HG02610 (cell line): ENCODE data around the gene WDR86.

ENCODE experiments used
- ATAC-seq: cut with Tn5 transposase; IDR thresholded peaks from one replicate; pipeline ENCODE4 v1.9.1; 2021; ENCODE audit warnings: mild to moderate bottlenecking, moderate library complexity; ENCODE audit not compliant: unreplicated experiment

WDR86 gene

DNA sequence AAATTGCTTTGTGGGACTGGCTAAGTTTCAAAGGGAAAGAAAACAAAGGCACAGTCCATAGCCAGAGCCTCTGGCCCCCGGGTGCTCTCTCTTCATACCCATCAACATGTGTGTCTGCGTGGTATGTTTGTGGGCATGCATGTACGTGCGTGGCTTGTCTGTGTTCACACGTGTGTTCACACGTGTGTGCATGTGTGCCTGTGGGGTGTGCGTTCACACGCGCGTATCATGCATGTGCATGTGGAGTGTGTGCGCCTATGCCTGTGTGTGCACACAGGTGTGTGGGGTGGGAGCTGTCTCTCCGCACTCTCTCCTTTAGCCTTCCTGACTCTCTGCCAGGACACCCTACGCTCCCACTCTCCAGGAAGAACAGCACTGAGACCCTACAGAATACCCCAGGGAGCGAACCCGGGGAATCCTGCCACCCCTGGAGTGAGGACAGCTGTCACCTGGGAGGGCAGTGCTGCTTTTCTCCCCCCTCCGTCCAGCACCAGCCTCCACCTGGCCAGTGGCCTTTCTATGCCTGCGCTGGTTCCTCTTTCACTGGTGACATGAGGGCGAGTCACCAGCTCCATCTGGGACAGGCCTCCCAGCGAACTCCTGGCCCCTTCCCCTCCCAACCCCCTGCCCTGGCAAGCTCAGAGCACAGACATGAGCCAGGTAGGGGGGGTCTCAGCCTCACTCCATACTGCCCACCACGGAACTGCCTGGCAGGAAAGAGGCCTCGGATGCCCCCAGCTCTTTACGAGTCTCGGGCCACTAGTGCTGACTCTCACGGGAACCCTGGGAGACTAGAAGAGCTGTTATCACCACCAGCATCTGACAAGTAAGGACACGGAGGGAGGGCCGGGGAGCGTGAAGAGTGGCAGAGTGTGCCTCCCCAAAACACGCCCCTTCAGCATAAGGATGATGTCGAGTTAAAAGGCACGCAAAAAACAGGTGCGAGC lies 16.5 kb downstream of the WDR86 start:
- no peak for ATAC-seq

DNA sequence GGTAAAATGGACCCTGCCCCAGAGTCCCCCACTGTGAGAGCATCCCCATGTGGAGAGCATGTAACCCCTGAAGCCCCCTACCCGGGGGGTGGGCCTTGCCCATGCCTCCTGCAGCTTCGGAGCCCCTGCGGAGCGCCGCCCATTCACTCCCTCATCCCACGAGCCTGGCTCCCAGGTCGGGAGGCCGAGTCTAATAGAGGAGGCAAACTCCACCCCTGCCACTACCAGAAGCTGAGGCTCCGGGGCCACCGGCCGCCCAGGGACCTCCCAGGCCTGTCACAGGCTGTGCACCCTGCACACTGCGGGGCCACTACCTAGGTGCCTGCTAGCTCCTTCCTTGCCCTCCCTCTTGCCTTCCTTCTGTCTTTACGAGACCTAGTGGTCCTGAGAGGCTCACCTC lies 17.4 kb downstream of the WDR86 start:
- no peak for ATAC-seq

DNA sequence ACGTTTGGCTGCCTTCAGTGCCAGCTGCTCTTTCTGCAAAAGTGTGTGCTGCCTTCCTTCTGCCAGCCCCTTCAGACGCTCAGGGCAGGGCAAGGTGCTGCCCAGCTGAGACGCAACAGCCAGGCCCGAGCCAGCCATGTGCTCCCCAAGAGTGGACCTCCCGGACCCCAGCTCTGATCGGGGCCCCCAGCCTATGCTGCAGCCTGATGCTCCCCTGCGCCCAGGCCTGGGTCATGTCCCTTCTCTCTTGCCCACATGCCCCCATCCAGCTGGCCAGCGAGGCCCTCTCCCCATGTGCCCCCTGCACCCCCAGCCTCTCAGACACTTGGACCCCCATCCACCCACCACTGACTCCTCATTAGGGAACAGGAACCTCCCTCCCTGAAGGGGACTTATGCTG lies 17.8 kb downstream of the WDR86 start:
- no peak for ATAC-seq

DNA sequence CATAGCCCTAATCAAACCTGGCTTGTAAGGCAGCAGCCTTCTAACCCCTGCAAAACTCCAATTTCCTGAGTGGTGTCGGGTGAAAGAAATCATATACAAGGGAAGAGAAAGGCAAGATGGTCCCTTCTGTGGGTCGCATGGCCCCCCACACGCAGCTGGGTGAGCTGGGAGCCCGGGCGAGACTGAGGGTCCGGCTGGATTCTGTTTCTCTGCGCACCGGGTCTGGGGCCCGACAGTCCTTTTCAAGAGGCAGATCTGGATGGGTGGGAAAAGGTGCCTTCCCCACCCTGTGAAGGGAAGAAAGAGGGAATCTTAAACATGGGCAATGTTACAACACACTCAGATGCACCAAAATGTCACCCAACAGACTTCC lies 18.5 kb downstream of the WDR86 start:
- no peak for ATAC-seq

DNA sequence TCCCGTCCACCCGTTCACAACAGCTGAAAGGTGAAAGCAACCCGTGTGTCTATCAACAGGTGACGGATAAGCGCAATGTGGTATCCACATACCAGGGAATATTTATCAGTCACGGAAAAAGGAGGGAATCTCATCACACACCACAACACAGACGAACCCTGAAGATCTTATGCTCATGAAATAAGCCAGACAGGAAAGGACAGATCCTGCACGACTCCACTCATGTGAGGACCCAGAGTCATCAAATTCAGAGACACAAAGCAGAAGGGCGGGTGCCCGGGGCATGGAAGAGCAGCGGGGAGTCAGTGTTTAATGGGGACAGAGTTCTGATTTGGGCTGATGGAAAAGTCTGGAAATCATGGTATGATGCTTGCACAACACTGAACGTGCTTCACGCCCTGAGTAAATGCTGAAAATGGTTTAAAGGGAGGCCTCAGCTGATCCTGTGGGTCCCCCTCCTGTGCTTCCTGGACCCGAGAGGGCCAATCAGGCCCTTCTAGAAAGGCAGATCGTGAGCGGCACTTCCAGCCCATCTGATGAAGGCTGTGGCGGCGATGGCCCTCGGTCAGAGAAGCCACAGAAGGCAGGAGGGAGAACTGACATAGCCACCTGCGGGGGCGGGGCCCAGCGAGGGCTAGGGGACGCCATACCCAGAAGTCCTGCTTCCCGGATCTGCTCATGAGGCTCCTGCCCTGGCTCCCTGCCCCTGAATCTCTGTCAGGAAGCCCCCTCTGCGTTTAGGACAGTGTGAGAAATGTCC lies 19.1 kb downstream of the WDR86 start:
- no peak for ATAC-seq

DNA sequence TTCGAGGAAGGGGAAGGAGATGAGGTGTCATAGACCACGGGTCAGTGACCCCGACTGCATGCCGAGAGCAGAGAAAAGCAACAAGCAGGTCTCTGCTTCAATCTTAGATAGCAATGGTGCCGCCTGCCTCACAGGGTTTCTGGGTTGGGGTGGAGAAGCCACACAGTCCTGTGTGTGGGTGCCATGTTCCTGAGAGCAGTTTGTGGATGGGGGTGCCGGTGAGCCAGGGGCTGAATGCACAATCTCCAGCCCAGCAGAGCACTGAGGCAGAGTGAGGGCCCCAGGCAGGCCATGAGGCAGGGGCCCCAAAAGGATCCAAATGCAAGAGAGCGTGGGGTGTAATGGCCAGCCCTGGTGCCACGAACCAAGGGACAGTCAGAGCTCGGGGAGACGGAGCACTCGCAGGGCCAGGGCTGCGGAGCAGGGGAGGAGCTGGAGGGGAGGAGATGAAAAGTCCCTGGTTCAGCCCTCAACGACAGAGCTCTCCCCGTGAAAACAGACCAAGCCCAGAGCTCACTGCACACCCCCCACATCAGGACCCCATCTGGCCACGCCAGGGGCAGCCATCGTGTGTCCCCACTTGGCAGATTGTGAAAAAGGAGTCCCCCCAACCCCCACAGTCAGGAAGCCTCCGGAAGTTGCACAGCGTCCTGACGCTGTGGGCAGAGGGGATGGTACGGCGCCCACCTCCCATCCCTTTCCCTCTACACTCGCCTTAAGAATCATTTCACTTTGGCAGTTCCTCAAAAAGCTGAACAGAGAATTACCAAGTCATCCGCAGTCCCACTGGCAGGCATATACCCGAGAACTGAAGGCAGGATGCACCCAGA lies 19.9 kb downstream of the WDR86 start:
- no peak for ATAC-seq

DNA sequence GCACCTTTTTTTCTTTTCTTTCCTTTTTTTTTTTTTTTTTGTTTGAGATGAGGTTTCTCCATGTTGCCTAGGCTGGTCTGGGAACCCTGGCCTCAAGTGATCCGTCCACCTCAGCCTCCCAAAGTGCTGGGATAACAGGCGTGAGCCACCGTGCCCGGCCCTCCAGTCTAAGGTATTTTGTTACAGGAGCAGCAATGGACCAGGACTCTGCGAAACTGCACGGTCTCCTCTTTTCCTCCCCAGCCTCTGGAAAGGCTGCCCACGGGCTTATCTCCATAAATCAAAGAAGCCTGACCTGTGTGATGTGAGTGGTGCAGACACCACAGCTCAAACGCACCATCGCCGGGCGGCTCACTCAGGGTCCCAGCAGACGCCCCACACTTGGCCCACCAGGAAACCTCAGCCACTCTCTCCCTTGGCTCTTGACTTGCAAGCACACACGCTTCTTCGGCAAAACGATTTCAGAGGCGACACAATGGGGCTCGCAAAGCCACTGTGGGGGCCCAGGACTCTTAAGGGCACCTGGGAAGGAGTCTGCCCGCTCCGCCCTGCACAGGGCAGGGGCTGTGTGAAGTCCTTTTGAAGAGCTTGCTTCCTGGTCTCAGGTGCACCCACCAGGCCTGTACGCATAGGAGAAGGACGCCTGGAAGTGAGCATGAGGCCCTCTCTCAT lies 20.6 kb downstream of the WDR86 start:
- no peak for ATAC-seq

DNA sequence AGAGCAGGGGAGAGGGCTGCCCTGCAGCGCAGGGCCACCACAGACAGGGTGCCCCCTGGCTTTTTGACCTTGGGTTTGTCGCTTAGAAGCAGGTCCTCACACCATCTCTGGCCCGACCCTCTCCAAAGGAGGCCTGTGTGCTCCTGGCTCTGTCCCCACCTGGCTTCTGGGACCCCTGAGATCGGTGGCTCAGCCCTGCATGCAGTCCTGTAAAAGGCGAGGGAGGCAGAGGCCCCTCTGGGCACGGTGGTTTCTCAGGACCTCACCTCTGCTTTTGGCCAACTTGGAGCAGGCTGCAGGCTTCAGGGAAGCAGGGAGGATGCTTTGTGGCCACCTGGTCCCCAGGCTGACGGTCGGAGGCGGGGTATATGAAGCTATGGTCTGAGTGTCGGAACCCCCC lies 21.4 kb downstream of the WDR86 start:
- ATAC-seq, result no peak

DNA sequence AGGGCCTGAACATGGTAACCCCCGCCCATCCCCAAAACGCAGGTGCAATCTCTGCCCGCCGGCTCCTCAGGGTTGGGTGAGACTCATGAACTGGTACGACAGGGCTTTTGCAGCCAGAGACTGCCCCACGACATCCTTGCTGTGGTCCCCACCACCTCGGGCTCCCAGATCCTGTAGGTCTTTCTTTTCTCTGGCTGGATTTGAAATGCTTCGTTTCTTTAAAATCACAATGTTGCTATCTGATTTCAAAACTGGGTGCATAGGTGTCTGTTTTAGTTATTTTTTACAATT lies 21.9 kb downstream of the WDR86 start:
- no peak for ATAC-seq

DNA sequence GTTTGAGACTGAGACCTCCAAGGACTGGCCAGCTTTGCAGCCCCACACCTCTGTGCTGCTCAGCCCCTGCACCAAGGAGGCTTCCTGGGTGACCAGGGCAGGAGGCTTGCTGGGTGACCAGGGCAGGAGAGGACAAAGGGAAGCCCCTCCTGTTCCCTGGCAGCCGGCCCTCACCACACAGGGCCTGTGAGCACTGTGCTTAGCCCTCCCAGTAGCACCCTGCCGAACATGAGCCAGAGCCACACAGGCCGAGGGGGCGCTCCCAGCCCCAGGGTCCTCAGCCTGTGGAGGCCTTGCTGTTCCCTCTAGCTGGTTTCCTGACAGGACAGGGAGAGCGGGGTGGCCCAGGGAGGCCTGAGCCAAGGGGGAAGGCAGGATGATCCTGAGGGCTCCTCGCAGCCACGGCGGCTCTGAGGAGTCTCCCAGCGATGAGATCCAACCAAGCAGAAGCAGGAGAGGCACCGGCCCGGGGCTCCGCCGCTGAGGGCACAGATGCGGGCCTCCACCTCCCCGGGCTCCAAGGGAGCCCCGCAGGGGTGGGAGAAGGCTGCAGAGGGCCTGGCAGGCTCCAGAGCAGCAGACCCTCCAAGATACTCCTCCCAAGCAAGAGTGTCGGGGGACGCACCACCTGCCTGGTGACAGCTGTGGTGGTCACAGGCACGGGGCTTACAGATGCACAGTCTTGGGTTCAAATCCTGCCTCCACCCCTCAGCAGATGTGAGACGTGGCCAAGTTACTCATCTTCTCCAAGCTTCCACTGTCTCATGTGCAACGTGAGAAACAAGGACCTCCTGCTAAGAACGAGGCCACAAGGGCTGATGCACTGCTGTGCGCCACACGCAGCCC lies 22.5 kb downstream of the WDR86 start:
- ATAC-seq, result no peak

DNA sequence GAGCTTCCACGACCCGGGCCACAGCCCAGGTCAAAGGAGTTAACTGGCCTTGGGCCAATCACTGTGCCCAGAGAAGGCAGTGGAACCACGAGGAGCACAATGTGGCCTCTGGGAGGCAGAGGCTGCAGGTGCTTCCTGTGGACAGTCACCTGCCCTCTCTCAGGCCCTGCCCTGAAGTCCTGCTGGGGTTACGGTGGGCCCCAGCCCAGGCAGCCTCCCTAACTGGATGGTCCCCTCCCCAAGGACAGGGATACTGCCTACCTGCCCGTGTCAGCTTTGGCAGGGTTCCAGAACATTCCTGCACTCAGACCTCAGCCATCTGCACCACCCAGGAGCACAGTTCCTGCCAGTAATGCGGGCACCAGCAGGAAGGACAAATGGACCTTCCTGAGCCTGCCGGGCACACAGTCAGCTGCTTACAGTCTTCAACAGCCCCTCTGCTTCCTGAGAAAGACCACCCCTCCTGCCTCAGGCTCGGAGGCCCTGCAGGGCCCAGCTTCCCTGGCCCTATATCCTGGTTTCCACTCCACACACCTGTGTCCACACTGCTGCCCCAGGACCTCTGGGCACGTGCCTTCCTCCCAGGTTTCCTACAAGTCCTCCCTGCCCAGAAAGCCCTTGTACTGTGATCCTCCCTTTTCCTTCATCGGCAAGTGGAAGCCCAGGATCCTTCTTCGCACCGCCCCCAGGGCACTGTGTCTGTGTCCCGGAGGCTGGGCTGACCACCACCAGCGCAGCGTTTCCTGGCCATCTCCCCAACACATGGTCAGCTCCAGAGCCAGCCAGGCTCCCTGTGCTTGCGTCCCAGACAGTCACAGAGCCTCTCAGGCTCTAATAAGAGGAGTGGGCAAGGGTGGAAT lies 23.3 kb downstream of the WDR86 start:
- no peak for ATAC-seq

DNA sequence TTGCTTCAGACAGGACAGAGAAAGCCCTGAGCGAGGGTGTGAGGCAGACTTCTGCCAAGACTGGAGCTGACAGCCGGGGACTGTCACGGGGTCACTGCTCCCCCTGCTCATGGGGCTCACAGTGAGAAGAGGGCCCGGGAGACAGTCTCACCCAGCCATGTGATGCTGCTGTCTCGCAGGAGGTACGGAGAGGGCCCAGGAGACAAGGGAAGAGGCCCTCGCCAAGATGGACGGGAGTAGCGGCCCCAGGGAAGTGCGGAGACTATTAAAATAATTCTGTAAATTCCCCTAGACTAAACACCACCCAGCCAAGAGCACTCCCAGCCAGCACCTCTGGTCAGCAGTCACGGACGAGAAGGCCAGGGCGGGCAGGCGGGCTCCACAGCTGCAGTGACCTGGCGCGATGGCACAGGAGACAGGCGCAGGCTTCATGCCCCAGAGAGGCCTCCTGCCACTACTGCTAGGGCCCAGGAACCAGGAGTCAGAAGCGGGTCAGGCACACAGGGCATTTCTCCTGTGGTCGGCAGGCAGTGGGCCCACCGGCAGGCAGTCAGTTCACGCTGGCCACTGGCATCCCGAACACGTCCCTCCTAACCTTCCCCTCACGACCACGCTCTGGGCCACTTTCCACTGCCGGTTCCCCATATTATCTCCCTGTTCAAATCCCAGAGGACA lies 24.1 kb downstream of the WDR86 start:
- no peak for ATAC-seq

DNA sequence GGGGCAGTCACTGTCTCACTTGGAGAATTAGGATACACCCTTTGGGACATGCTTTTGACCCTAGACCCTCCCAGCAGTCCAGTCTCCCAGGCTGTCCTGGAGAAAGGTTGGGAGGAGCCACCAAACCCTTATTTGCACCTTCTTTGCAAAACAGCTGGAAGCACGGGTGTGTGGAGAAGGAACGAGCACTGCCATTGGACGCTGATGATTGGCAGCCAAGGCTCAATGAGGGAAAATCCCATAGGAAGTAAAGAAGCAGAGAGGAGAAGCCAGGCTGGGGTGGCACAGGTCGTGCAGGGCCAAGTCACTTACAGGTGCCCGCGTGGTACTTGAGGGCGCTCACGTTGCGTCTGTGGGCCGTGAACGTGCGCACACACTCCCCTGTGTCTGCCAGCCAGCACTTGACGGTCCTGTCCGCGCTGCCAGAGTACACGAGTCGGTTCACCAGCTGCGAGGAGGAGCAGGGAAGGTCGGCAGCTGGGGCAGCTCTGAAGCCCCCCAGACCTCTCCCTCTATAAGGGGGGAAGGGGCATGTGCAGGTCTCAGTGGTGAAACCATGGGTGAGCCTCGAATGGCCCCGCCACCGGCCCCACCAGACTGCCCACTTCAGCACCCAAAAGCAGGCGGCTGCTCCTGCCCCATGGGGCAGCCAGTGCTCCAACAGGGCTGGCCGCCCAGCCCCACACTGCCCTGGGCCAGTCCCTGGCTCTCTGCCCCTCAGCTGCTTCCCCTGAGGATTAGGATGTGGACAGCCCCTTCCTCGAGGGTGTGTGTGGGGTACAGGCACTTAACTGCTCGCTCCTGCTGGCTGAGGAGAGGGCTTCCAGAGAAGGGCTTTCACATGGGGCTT lies 24.8 kb downstream of the WDR86 start:
- ATAC-seq, result no peak

DNA sequence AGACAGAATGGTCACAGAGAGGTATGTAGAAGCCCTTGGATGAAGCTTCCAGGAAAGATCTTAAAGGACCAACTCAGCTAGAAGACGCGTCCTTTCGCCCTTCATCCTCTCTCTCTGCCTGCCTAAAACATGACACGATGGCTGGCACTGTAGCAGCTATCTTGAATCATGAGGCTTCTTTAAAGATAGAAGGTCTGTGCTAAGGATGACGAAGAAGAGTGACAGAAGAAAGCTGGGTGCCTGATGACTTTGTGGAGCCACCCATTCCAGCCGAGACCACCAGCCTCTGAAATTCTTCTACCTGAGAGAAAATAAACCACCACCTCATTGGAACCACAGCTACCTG lies 25.5 kb downstream of the WDR86 start:
- no peak for ATAC-seq

DNA sequence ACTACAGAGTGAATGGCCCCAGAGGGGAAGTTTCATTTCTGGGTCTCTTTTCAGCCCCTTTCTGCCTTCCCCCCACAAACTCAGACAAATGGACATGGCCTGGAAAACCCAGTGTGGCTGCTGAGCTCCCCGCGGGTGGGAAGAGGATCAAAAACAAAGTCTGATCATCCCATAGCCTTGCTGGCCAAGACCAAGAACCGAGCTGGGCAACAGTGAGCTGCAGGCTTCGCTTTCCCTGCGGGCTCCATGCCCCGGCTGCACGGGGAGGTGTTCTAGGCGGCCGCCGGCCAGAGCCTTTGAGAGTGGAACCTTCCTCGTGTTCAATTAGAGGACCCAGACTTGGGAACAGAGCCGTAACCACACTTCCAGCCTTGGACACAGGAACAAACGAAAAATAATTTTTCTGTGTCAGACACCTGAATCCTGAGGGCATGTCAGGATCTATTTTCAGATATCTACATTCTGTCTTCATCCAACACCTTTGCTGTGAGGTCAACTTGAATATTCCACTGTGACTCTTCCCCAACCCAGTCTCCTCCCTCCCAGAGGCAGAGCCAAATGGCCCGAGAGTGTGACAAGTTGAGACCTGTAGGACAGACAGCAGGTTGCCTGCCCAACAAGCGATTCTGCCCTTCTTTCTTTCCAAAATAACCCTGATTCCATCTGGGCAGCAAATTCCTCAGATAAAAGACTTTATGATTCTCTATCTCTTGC lies 26.0 kb downstream of the WDR86 start:
- ATAC-seq, result no peak

DNA sequence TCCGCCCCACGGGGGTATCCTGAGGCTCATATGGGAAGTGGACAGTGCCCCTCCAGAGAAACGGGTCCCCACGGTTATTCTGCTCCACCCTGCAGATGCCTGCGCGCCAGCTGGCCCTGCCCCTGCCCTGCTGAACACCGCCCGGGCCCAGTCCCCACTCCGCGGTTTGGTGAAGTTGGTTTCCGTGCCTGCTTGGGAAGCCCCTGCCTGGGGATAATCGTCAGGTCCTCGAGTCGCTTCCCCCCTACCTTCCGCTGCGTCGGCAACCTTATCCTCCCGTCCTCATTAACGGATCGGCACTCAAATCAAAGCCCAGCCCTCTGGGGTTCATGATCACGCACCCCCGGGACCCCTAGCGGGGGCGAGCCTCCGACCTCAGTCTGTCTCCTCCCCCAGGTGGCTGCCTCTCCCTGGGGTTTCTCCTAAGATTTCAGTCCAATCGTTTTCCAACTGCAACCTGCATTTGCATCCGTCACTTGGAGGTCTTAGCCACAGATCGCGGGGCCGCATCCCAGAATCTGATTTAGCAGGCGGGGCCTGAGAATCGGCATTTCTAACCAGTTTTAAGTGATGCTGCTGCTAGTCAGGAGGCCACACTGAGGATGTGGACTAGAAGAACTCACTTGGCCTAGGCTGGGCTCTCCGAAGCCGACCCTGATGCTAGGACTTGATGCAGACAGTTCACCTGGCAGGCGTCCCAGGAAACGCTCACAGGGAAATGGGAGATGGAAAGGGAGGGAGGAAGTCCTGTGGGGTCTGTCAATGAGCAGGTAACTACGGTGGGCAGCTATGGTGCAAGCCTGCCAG lies 27.6 kb downstream of the WDR86 start:
- ATAC-seq, result no peak
